HG03025 (cell line): ENCODE data around the gene SYCE3.
"Not testable (repeated sequence)": the region's sequence is repeated elsewhere in the genome, so short reads cannot be mapped to it uniquely, and the experiment has no call there.

Experiments
- ATAC-seq: cut with Tn5 transposase; IDR thresholded peaks from one replicate; pipeline ENCODE4 v1.9.1; 2021; ENCODE audit warnings: mild to moderate bottlenecking, moderate library complexity; ENCODE audit not compliant: unreplicated experiment, low FRiP score

SYCE3 gene

DNA sequence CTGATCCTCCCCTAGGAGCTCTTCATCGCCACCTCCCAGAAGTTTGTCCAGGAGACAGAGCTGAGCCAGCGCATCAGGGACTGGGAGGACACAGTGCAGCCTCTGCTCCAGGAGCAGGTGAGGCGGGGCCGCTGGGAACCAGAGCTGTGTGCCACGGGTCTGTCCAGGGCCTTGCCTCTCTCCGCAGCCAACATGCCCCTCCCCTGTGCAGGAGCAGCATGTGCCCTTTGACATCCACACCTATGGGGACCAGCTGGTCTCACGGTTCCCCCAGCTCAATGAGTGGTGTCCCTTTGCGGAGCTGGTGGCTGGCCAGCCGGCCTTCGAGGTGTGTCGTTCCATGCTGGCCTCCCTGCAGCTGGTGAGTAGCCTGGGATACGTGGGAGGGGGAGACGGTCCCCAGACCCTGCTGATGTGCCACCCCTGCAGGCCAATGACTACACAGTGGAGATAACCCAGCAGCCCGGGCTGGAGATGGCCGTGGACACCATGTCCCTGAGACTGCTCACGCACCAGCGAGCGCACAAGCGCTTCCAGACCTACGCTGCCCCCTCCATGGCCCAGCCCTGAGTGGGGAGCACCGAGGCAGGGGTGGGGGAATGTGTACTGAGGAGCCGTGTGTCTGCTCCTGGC is 39.8 kb downstream of the SYCE3 start:
- no peak for ATAC-seq

DNA sequence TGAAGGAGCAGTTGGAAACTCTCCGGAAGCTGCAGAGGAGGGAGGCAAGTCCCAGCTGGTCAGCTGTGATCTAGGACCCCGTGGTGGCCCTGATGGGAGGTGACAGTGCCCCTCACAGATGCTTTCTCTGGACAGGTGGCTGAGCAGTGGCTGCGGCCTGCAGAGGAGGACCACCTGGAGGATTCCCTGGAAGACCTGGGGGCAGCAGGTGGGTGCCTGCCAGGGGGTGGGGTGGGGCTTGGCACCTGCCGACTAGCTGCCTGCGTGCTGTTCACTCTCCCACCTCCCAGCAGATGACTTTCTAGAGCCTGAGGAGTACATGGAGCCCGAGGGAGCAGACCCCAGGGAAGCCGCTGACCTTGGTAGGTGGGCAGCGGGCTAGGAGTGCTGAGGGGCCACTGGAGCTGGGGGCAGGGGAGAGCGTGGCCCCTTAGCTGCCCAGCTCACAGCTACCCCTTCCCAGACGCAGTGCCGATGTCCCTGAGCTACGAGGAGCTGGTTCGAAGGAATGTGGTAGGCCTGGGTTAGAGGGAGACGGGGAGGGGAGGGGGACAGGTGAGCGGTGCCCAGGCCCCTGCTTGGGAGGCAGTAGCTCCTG is 40.4 kb downstream of the SYCE3 start:
- ATAC-seq = no peak

DNA sequence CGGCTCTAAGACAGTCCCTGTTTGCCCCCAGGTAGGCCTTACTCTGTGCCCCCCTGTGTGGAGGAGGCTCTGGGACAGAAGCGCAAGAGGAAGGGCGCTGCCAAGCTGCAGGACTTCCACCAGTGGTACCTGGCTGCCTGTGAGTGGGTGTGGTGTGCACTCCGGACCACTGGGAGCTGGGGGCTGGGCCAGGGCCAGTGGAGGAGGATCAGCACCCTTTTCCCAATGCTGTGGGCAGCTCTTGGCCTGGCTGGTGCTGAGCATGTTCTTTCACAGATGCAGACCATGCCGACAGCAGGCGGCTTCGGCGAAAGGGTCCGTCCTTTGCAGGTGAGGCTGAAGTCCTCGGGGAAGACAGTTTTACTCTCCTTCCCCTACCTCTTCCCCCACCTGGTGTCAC is 41.0 kb downstream of the SYCE3 start:
- ATAC-seq = no peak

DNA sequence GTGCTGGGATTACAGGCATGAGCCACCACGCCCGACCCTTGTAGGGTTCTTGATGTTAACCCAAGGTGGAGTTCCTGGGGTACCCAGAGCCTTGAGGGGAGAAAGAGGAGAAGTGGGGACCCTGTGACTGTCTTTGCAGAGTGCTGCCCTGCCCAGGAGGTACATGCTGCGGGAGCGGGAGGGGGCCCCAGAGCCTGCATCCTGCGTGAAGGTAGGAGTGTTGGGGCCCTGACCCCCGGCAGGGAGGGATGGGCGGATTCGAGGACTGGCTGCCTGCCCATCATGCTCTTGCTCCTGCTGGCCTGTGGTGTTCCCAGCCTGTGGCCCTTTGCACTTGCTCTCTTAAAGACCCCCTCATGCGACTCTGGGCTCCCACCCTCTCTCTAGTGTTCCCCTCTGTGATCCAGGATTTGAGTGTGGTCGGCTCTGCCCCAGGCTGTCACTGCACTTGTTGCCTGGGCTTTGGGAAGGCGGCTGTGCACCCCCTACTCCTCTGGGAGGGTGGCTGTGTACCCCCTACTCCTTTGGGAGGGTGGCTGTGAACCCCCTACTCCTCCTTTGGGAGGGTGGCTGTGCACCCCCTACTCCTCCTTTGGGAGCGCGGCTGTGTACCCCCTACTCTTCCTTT is 41.8 kb downstream of the SYCE3 start:
- ATAC-seq = no peak

DNA sequence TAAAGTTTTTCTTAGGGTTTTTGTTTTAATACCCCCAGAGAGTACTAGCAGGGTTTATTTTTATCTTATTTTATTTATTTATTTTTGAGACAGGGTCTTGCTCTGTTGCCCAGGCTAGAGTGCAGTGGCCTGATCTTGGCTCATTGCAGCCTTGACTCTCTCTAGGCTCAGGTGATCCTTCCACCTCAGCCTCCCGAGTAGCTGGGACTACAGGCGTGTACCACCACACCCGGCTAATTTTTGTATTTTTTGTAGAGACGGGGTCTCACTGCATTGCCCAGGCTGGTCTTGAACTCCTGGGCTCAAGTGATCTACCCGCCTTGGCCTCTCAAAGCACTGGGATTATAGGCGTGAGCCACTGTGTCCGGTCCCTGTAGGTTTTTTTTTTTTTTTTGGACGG is 42.5 kb downstream of the SYCE3 start:
- not testable (repeated sequence) for ATAC-seq

DNA sequence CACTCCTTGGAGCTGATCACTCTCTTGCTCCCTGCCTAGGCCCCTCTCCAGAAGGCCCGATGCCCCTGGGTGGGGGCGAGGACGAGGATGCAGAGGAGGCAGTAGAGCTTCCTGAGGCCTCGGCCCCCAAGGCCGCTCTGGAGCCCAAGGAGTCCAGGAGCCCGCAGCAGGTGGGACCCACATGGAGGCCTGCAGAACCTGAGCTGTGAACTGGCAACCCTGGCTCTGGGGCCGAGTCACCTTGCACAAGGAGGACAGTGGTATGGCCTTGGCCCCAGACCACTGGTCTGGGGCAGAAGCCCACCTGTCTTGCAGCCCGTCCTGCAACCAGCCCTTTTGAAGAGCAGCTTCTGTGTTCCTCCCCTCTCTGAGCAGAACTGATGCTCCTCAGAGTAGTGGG is 43.6 kb downstream of the SYCE3 start:
- no peak for ATAC-seq

DNA sequence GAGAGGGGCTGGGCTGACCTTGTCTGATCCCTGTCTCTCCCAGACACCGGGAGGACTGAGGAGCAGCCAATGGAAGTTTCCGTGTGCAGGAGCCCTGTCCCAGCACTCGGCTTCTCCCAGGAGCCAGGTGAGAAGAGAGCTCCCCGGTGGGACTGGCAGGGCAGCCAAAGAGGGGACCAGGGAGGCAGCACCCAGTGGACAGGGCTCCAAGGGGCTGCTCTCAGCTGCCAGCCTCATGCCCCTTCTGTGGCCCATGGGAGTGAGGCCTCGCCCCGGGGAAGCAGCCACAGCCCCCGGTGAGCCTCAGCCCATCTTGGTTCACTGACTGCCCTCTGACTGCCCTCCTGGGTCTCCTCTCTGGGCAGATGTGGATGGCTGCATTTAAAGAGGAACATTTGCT is 44.1 kb downstream of the SYCE3 start:
- no peak for ATAC-seq

DNA sequence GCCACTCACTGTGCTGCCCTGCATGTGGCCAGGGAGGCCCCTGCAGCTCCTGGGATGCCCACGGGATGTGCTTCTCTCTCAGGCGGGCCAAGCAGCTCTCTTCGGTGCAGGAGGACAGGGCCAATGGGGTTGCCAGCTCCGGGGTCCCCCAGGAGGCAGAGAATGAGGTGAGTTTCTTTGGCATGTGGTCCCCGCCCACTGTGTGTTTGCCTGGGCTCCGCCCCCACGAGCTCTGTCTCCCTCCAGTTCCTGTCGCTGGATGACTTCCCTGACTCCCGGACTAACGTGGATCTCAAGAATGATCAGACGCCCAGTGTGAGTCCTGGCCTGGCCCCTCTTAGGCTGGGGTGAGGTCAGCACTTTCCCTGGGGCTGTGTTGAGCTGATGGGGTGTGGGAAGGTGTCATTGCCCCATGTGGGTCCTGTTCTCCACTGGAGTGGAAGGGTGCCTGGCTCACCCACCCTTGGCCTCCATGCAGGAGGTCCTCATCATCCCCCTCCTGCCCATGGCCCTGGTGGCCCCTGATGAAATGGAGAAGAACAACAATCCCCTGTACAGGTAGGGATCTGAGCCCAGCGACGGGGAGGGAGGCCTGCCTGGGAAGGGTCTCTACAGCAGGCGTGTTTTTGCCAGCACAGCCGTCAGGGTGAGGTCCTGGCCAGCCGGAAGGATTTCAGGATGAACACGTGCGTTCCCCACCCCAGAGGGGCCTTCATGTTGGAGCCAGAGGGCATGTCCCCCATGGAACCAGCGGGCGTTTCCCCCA is 45.0 kb downstream of the SYCE3 start:
- no peak for ATAC-seq

DNA sequence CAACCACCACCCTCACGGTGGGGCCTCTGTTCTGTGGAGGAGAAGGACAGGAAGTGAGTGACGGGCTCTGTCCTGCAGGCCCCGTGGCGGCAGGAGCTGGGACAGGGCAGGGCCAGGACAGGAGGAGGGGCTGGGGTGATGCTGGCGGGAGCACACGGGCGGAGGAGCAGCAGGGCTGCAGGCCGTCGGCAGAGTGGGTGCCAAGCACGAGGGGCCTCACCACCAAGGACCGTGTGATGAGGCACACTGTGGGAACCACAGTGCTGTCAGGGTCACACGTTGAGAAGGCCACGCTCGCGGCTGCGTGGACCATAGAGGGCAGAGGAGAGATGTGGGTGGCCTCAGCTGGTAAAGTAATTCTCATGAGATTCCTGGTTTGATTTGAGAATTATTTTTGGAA is 45.8 kb downstream of the SYCE3 start:
- no peak for ATAC-seq

DNA sequence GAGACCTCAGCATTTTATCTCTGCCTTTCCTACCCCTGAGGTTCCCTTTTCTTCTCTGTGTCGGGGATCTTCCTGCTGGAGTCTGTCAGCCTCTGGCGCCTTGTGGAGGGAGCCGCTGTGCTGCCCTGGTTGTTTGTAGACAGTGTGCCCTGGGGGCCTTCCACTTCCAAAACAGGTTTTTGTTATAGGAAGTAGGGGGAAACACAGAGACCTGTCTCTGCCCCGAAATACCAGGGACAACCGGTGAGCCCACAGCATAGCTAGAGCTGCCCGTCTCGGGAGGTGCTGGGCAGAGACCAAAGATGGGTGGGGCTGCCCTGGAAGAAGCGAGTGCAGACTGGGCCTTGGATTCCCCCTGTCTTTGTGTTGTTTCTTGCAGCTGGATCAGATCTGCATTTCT is 46.7 kb downstream of the SYCE3 start:
- ATAC-seq = no peak

DNA sequence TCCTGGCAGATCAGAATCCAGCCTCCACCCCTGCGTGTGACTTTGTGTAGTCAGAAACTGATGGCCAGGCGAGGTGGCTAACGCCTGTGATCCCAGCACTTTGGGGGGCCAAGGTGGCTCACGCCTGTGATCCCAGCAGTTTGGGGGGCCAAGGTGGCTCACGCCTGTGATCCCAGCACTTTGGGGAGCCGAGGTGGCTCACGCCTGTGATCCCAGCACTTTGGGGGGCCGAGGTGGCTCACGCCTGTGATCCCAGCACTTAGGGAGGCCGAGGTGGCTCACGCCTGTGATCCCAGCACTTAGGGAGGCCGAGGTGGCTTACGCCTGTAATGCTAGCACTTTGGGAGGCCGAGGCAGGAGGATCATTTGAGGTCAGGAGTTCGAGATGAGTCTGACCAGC is 49.5 kb downstream of the SYCE3 start:
- no peak for ATAC-seq

DNA sequence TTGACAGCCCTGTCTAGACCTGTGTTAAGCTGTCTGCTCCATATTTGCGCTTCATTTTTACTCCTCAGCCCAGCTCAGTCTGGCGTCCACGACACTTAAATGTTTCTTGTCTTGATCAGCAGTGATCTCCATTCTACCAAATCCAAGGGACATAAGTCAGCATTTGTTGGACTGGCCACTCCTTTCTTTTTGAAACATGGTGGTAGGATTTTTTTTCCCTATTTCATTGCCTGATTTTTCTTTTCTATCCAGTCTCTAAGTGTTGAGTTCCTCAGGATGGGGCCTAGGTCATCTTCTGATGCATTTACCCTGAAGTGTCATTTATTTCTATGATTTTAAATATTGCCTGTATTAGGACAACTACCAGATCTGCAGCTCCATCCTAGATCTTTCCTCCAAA is 53.8 kb downstream of the SYCE3 start:
- ATAC-seq = no peak

DNA sequence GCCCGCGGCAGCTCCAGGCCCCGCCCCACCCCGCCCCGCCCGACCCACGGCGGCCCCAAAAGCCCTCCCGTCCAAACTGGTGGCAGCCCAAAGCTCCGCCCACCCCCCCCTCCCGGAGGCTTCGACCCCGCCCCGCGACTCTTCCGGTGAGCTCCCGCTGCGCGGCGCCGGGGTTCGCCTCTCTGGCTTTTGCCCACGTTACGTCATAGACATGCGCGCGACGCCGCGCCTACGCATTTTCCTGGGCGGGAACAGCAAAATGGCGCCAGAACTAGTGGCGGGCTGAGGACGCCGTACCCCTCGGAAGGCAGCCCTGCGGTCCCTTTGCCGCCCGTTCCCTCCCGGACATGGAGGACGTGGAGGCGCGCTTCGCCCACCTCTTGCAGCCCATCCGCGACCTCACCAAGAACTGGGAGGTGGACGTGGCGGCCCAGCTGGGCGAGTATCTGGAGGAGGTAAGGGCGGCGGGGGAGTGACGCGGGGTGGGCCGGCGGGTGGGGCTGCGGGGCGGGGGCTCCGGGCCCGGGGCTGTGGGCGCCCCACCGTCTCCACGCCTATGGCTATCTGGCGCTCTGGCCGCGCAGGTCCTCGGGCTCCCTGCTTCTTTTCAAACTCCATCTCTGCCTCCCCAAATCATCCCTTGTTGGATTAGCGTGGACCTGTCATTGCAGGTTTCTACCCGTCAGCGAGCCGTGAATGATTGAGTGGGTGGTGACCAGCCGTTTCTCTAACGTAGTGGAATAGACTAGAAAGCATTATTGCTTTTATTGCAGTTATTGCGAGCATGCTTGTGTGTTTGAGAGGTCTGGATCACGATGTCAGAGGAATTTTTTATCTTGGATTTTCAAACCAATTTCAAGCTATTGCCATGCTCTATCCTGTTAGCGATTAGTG is 54.5 kb downstream of the SYCE3 start, which contains the start of gene NCAPH2:
NCAPH2 (plus strand) TSS at position 234 of the 894 bp plus-strand sequence; CDS start at position 348, 114 bp downstream.
- ATAC-seq = peak; percentile 71

DNA sequence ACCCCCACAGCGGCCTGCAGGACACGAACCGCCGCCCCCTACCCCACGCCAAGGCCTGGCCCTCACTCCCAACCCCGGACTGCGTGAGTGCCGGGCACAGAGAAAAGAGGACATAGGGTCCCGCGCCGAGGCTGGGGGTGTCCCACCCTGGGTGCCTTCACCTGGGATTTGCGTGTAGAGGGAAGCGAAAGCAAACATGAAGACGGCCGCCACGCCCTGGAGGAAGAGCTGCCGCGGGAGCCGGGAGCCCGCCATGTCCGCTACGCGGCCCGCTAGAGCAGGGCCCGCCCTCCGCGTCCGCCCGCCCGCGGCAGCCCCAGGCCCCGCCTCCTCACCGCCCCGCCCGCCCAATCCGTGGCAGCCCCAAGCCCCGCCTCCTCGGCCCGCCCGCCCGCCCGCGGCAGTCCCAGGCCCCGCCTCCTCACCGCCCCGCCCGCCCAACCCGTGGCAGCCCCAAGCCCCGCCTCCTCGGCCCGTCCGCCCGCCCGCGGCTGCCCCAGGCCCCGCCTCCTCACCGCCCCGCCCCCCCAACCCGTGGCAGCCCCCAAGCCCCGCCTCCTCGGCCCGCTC is 55.2 kb downstream of the SYCE3 start, which contains the start of gene LMF2:
LMF2 (minus strand) TSS at position 282 of the 570 bp plus-strand sequence; CDS start at position 255, 27 bp downstream.
- ATAC-seq = peak; percentile 44

DNA sequence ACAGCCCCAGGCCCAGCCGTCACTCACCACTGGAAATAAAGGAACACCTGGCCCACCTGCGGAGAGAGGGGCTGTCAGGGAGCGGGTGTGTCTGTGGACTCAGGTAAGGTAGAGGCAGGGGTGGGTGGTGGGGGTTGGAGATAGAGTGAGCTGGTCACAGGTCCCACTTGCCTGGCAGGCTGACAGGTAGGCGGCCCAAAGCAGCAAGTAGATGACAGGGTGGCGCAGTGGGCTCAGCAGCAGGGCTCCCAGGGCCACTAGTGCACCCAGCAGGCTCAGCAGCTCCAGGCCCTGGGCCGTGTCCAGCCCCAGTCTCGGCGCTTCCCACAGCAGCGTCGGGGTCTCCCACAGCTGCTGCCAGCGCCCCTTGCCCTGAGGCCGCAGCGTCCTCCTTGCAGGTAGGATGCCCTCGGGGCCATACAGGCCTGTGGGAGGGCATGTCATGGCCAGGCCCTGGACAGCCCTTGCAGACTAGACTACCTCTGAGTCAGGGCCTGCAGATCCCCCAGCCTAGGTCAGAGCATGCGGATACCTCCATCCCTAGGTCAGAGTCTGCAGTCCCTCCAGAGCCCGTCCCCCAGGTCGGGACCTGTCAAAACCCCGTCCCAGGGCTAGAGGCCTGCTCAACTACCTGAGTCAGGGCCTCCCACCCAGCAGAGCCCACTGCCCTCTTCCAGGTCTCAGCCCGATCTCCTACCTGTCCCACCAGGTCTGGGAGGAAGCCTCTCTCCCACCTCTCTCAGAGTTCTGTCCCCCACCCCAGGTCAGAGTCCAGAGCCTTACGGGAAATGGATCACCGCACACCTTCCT is 55.9 kb downstream of the SYCE3 start:
- ATAC-seq = no peak

DNA sequence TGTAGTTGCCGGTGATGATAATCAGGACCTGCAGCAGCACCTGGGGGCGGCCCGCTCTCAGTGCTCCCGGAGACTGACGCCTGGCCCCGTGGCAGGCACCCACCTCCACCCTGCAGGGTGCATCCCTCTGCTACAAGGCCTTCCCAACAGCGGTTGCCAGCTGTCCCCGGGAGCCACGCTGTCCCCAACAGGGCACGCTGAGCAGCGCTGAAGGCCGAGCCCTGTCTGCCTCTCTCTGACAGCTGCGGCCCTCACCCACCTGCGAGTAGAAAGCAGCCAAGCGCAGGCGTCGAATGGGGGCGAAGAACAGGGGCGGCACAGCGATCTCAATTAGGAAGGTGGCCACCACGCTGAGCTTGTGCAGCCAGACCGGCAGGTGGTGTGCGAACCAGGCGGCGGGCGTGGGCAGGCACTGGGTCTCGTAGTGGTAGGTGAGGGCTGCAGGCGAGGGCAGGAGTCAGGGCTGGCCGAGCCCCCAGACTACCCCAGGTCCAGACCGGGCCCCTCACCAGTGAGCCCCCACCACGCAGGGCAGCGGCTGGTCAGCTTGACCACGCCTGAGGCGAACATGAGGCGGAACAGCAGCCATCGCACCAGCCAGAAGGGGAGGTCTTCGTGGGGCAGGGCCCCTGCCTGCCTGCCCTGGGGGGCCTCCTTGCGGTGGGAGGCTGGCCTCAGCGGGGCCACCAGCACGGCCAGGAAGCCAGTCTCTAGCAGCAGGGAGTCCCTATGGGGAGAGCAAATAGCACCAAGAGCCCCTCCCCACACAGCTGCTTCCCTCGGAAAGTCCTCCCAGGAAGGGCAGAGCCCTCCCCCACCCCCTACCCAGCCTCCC is 56.7 kb downstream of the SYCE3 start:
- ATAC-seq = no peak

DNA sequence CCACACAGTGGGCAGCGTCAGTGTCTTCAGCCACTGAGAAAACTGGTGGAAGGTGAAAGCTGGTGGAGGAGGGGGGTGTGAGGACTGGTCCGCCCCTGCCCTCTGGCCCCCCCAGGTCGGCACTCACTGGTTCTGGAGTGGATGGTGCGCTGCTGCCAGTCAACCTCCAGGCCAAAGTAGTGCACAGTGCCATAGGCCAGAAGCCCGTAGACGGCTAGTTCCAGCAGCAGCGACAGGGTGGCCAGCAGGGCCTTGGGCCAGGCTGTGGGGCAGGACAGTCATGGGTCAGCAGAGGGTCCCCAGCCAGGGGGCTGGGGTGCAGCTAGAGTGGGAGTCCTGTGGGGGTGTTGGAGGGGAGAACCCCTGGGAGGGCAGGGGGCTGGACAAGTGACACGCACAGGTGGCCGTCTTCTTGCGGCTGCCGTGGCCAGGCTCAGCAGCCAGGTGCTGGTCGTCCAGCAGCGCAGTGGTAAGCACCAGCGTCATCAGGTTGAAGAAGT is 57.4 kb downstream of the SYCE3 start:
- ATAC-seq = no peak
